GM23338 (cell line): ENCODE measurements around the gene DDB1. TPM values are rescaled to one million over a fixed set of nuclear protein-coding genes. Genes with fewer than 3 reads are reported as not detected.

Source experiments
- CREB1 ChIP-seq: fragments of 250-450 bp; sonication (Bioruptor Pico); IDR thresholded peaks from 2 replicates; pipeline ENCODE4 v1.5.0; 2020; ENCODE audit warnings: low read depth, mild to moderate bottlenecking, moderate library complexity
- EZH2 ChIP-seq: fragments of 200-600 bp; sonication (generic); IDR thresholded peaks from one replicate; pipeline ENCODE4 v1.8.0; 2017; ENCODE audit warnings: antibody characterized with exemption, mild to moderate bottlenecking, low read depth; ENCODE audit not compliant: unreplicated experiment
- JUNB ChIP-seq: IDR thresholded peaks from one replicate; pipeline ENCODE4 v1.6.1; 2016; ENCODE audit warnings: antibody characterized with exemption; ENCODE audit not compliant: unreplicated experiment
- POLR2AphosphoS5 ChIP-seq: IDR thresholded peaks from 2 replicates; pipeline ENCODE4 v1.6.1; 2016; ENCODE audit warnings: antibody characterized with exemption, low read depth
- ZNF331 ChIP-seq: fragments of 250-450 bp; sonication (Bioruptor Pico); IDR thresholded peaks from 2 replicates; pipeline ENCODE4 v1.5.0; 2020; ENCODE audit warnings: low read depth, mild to moderate bottlenecking, moderate library complexity
- ZNF462 ChIP-seq: fragments of 250-450 bp; sonication (Bioruptor Pico); IDR thresholded peaks from 2 replicates; pipeline ENCODE4 v1.5.0; 2020; ENCODE audit warnings: mild to moderate bottlenecking, moderate library complexity
- polyA plus RNA-seq: library from polyadenylated mRNA; unstranded; fragments of >200 nt; fragmentation: Nextera tagmentation; extraction: Ambion mirVana; gene quantifications from 2 replicates; pipeline ENCODE4 v1.2.1, GENCODE V29; 2016
- total RNA-seq: library from RNA; depleted of rRNA; stranded (reverse); fragments of >200 nt; shearing (Covaris generic); gene quantifications from 2 replicates; pipeline ENCODE4 v1.2.3, GENCODE V29; 2014
- TF ChIP-seq, protein P1 (sequence below): IDR thresholded peaks from 2 replicates; pipeline ENCODE4 v1.6.1; 2016; ENCODE audit warnings: antibody characterized with exemption

DDB1 gene
- total and polyA plus RNA-seq, 2 experiments from 2014 or later = 102 to 282 TPM

- TF ChIP-seq ZNF462 (CRISPR knock-in tag) = no peak
- no peak for TF ChIP-seq ZNF331 (CRISPR knock-in tag)
- TF ChIP-seq CREB1 (CRISPR knock-in tag) = no peak
- TF ChIP-seq, protein P1, sequence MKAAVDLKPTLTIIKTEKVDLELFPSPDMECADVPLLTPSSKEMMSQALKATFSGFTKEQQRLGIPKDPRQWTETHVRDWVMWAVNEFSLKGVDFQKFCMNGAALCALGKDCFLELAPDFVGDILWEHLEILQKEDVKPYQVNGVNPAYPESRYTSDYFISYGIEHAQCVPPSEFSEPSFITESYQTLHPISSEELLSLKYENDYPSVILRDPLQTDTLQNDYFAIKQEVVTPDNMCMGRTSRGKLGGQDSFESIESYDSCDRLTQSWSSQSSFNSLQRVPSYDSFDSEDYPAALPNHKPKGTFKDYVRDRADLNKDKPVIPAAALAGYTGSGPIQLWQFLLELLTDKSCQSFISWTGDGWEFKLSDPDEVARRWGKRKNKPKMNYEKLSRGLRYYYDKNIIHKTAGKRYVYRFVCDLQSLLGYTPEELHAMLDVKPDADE = no peak
- no peak for TF ChIP-seq EZH2
- no peak for TF ChIP-seq POLR2AphosphoS5
- no peak for TF ChIP-seq JUNB
Measured at GRCh38 chr11:61345170-61345610, 12.3 kb upstream of the DDB1 start (continued).
